H1 (cell line): ENCODE measurements around the gene AGAP3. TPM values are rescaled to one million over a fixed set of nuclear protein-coding genes. Genes with fewer than 3 reads are reported as not detected.

Source experiments
- CHD2 ChIP-seq: IDR thresholded peaks from 2 replicates; pipeline ENCODE4 v1.6.1; 2012; ENCODE audit warnings: low read length, improper control_type of control experiment
- CTCF ChIP-seq, 3 experiments: IDR thresholded peaks; 1 replicate in 2 of 3; 2 replicates in 1 of 3; pipeline versions ENCODE4 v1.5.1 to v1.6.1; 2011; ENCODE audit warnings: low read length in 3 of 3, mild to moderate bottlenecking in 3 of 3, inconsistent platforms in 2 of 3, low read depth in 1 of 3, moderate library complexity in 1 of 3; ENCODE audit not compliant: insufficient read depth in 1 of 3; ENCODE audit errors: control extremely low read depth in 1 of 3
- GABPA ChIP-seq: IDR thresholded peaks from 2 replicates; pipeline ENCODE4 v1.6.1; 2011; ENCODE audit warnings: mild to moderate bottlenecking, low read length, moderate library complexity, borderline replicate concordance; ENCODE audit not compliant: insufficient read depth
- POLR2AphosphoS5 ChIP-seq: IDR thresholded peaks from 2 replicates; pipeline ENCODE4 v1.6.1; 2011; ENCODE audit warnings: low read depth, low read length
- SP1 ChIP-seq: IDR thresholded peaks from 2 replicates; pipeline ENCODE4 v1.6.1; 2011; ENCODE audit warnings: low read depth, low read length
- SUZ12 ChIP-seq: fragments of 200-600 bp; sonication (generic); IDR thresholded peaks from 2 replicates; pipeline ENCODE4 v1.6.1; 2012; ENCODE audit warnings: mild to moderate bottlenecking, inconsistent platforms, low read length, moderate library complexity, mixed read lengths
- polyA plus RNA-seq, 7 experiments: library from polyadenylated mRNA; depleted of rRNA in 3 of 7; stranded (reverse) in 5 of 7; unstranded in 2 of 7; fragments of >200 nt in 5 of 7; fragments of 200-250 nt in 2 of 7; gene quantifications; 1 replicate in 5 of 7; 2 replicates in 1 of 7; 4 replicates in 1 of 7; pipeline versions ENCODE4 v1.2.1 to v1.2.3, GENCODE V29; 2011 to 2013; ENCODE audit warnings: missing spikeins in 2 of 7, mixed read lengths in 2 of 7
- total RNA-seq: library from RNA; stranded (reverse); fragmentation: NEBNext Ultra II Directional; extraction: Animal tissue kit (Norgen Biotek cat#: 25700); gene quantifications from 2 replicates; pipeline ENCODE4 v1.2.1, GENCODE V29; 2021

The AGAP3 gene
- total and polyA plus RNA-seq, 2 of the 8 experiments (the other 6 are each of a cell fraction or from before 2014, with no cell fraction given): 66.4 to 120 TPM

GRCh38 chr7:151087245-151088018, 1.2 kb downstream of the AGAP3 start (continued):
- peak in 2 of 3 experiments; percentile 1 to 27; a peak in 3 of 4 replicates for TF ChIP-seq CTCF (IDR thresholded peaks at IDR 0.05; ENCODE audit: control extremely low read depth in 1 of 3, insufficient read depth in 1 of 3, low read depth in 1 of 3, low read length in 3 of 3)
- TF ChIP-seq SUZ12: peak; percentile 35; the same call in 1 of the 2 replicates
- TF ChIP-seq GABPA: no peak
- TF ChIP-seq CHD2: no peak
- no peak for TF ChIP-seq POLR2AphosphoS5
- TF ChIP-seq SP1: no peak
